Measurements from ENCODE around the gene HIPK1. TPM values are rescaled to one million over a fixed set of nuclear protein-coding genes. Genes with fewer than 3 reads are reported as not detected.

HIPK1 gene
- total and polyA plus RNA-seq, 4 donors, result 10.9 to 87.2 (median 54.5) TPM

DNA sequence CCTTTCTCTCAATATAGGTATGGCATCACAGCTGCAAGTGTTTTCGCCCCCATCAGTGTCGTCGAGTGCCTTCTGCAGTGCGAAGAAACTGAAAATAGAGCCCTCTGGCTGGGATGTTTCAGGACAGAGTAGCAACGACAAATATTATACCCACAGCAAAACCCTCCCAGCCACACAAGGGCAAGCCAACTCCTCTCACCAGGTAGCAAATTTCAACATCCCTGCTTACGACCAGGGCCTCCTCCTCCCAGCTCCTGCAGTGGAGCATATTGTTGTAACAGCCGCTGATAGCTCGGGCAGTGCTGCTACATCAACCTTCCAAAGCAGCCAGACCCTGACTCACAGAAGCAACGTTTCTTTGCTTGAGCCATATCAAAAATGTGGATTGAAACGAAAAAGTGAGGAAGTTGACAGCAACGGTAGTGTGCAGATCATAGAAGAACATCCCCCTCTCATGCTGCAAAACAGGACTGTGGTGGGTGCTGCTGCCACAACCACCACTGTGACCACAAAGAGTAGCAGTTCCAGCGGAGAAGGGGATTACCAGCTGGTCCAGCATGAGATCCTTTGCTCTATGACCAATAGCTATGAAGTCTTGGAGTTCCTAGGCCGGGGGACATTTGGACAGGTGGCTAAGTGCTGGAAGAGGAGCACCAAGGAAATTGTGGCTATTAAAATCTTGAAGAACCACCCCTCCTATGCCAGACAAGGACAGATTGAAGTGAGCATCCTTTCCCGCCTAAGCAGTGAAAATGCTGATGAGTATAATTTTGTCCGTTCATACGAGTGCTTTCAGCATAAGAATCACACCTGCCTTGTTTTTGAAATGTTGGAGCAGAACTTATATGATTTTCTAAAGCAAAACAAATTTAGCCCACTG is 11.5 kb downstream of the HIPK1 start:
- DNase-seq (no peak), ATAC-seq (ENCODE audit: insufficient read depth, low FRiP score) (no peak)
- Histone ChIP-seq H3K27me3 (ENCODE audit: control insufficient read depth in 3 of 3, insufficient read depth in 3 of 3, low read length in 2 of 3) (no peaks in the 10 kb centered on the region), H3K36me3 (ENCODE audit: control insufficient read depth in 4 of 4, insufficient read depth in 4 of 4, low read length in 4 of 4) (peaks cover 9 to 22% (median 13%) of the 10 kb centered on the region in 4 donors), H3K4me3 (no peak overlapping the region), H3K9me3 (ENCODE audit: control insufficient read depth in 4 of 4, insufficient read depth in 3 of 4, low read length in 3 of 4) (no peaks in the 10 kb centered on the region), H3K4me1 (ENCODE audit: control insufficient read depth in 5 of 5, insufficient read depth in 5 of 5, low read length in 5 of 5) (peaks cover 0 to 12% (median 4%) of the 10 kb centered on the region in 5 donors), H3K9ac (ENCODE audit: insufficient read depth in 1 of 2, low read length in 2 of 2) (no peak overlapping the region), H3K27ac (ENCODE audit: low read depth in 1 of 2, low read length in 1 of 2) (peak overlapping the region in 1 of 2 donors; percentile 1)
- 40 to 68% methylated on average over 16 of the region's 16 CpGs for WGBS, 2 donors
- TF ChIP-seq, protein P1, sequence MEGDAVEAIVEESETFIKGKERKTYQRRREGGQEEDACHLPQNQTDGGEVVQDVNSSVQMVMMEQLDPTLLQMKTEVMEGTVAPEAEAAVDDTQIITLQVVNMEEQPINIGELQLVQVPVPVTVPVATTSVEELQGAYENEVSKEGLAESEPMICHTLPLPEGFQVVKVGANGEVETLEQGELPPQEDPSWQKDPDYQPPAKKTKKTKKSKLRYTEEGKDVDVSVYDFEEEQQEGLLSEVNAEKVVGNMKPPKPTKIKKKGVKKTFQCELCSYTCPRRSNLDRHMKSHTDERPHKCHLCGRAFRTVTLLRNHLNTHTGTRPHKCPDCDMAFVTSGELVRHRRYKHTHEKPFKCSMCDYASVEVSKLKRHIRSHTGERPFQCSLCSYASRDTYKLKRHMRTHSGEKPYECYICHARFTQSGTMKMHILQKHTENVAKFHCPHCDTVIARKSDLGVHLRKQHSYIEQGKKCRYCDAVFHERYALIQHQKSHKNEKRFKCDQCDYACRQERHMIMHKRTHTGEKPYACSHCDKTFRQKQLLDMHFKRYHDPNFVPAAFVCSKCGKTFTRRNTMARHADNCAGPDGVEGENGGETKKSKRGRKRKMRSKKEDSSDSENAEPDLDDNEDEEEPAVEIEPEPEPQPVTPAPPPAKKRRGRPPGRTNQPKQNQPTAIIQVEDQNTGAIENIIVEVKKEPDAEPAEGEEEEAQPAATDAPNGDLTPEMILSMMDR (IDR thresholded peaks at IDR 0.05; ENCODE audit: control extremely low read depth, extremely low read depth), result no peak

DNA sequence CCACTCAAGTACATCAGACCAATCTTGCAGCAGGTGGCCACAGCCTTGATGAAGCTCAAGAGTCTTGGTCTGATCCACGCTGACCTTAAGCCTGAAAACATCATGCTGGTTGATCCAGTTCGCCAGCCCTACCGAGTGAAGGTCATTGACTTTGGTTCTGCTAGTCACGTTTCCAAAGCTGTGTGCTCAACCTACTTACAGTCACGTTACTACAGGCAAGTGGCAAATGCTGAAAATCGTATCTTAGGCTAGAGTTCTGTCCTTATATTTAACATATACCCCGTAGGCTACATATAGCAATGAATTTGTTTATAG is 12.1 kb downstream of the HIPK1 start:
- WGBS, 2 donors, result 82 to 85% methylated on average over 7 of the region's 7 CpGs
- TF ChIP-seq, protein P1 (IDR thresholded peaks at IDR 0.05; ENCODE audit: control extremely low read depth, extremely low read depth), result no peak
- Histone ChIP-seq H3K36me3 (ENCODE audit: control insufficient read depth in 4 of 4, insufficient read depth in 4 of 4, low read length in 4 of 4) (peaks cover 9 to 22% (median 13%) of the 10 kb centered on the region in 4 donors), H3K9ac (ENCODE audit: insufficient read depth in 1 of 2, low read length in 2 of 2) (no peak overlapping the region), H3K27ac (ENCODE audit: low read depth in 1 of 2, low read length in 1 of 2) (no peak overlapping the region), H3K27me3 (ENCODE audit: control insufficient read depth in 3 of 3, insufficient read depth in 3 of 3, low read length in 2 of 3) (no peaks in the 10 kb centered on the region), H3K9me3 (ENCODE audit: control insufficient read depth in 4 of 4, insufficient read depth in 3 of 4, low read length in 3 of 4) (no peaks in the 10 kb centered on the region), H3K4me1 (ENCODE audit: control insufficient read depth in 5 of 5, insufficient read depth in 5 of 5, low read length in 5 of 5) (peaks cover 0 to 14% (median 8%) of the 10 kb centered on the region in 5 donors), H3K4me3 (no peak overlapping the region)
- no peak for DNase-seq
- no peak for ATAC-seq (ENCODE audit: insufficient read depth, low FRiP score)

DNA sequence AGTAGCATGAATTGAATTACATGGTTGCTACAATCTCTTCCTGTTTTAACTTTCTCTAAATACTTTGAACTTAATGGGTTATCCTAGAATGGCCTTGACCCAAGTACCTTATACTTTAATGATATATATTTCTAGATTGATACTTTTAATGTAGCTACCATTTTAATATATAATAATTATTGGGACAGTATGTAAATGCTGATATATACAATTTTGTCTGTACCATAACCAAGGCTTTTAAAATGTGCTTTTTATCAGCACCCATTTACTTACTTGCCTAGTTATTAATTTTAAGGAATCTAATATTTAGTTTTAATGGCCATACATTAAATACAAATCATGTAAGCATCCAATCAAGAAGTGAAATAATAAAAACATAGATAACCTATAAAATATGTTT is 13.4 kb downstream of the HIPK1 start:
- no peak overlapping the region for H3K27ac ChIP-seq (ENCODE audit: low read depth in 1 of 2, low read length in 1 of 2)
- TF ChIP-seq, protein P1 (IDR thresholded peaks at IDR 0.05; ENCODE audit: control extremely low read depth, extremely low read depth), result no peak
- H3K4me3 ChIP-seq, result no peak overlapping the region

More for the DNA sequence above, 13.4 kb downstream of the HIPK1 start:
- Histone ChIP-seq H3K9me3 (ENCODE audit: control insufficient read depth in 4 of 4, insufficient read depth in 3 of 4, low read length in 3 of 4) (no peaks in the 10 kb centered on the region), H3K4me1 (ENCODE audit: control insufficient read depth in 5 of 5, insufficient read depth in 5 of 5, low read length in 5 of 5) (peaks cover 10 to 21% (median 13%) of the 10 kb centered on the region in 5 donors), H3K36me3 (ENCODE audit: control insufficient read depth in 4 of 4, insufficient read depth in 4 of 4, low read length in 4 of 4) (peaks cover 9 to 22% (median 13%) of the 10 kb centered on the region in 4 donors), H3K9ac (ENCODE audit: insufficient read depth in 1 of 2, low read length in 2 of 2) (no peak overlapping the region), H3K27me3 (ENCODE audit: control insufficient read depth in 3 of 3, insufficient read depth in 3 of 3, low read length in 2 of 3) (no peaks in the 10 kb centered on the region)
- no peak for ATAC-seq (ENCODE audit: insufficient read depth, low FRiP score)
- DNase-seq, result no peak

All from lung (tissue), 12 donors.